A673 (cell line): Measurements from ENCODE around the gene TMEM176A. TPM values are rescaled to one million over a fixed set of nuclear protein-coding genes. Genes with fewer than 3 reads are reported as not detected.

Experiments
- BruUV-seq: library from RNA; stranded (reverse); fragments of 400-500 nt; replicated peaks from 2 replicates; lab custom pipeline; 2021; lab: Mats Ljungman, UMichigan
- CTCF ChIA-PET: fragments of 300-600 bp; sonication (Branson Sonifier 250); formaldehyde crosslinking; loops from one replicate; lab custom pipeline; 2022; ENCODE audit warnings: antibody characterized with exemption; lab: Charles Lee
- POLR2A ChIA-PET: fragments of 300-600 bp; sonication (Branson Sonifier 250); formaldehyde crosslinking; loops from one replicate; lab custom pipeline; 2022; ENCODE audit warnings: antibody characterized with exemption; ENCODE audit not compliant: low non-redundant PET; lab: Charles Lee
- DNase-seq: peaks from one replicate; pipeline ENCODE4 v3.0.0-alpha.2; 2015; ENCODE audit warnings: low spot score
- H3K27ac ChIP-seq: fragments of 200-600 bp; sonication (generic); 2 replicates; pipeline ENCODE4 v1.5.1; 2016; ENCODE audit warnings: mixed run types, low read depth, mild to moderate bottlenecking, mixed read lengths, antibody characterized with exemption, low read length; ENCODE audit not compliant: poor library complexity, severe bottlenecking
- H3K27me3 ChIP-seq: fragments of 200-600 bp; sonication (generic); replicated peaks from 2 replicates; pipeline ENCODE4 v1.6.1; 2017; ENCODE audit warnings: mixed run types, low read depth, mild to moderate bottlenecking, mixed read lengths, antibody characterized with exemption, low read length; ENCODE audit not compliant: insufficient read depth, poor library complexity
- H3K36me3 ChIP-seq: fragments of 200-600 bp; sonication (generic); 2 replicates; pipeline ENCODE4 v1.6.1; 2016; ENCODE audit warnings: mixed run types, mild to moderate bottlenecking, mixed read lengths, antibody characterized with exemption, low read length; ENCODE audit not compliant: insufficient read depth, poor library complexity, severe bottlenecking
- H3K4me1 ChIP-seq: fragments of 200-600 bp; sonication (generic); 2 replicates; pipeline ENCODE4 v1.6.1; 2017; ENCODE audit warnings: mixed run types, mild to moderate bottlenecking, mixed read lengths, antibody characterized with exemption, low read length; ENCODE audit not compliant: insufficient read depth, poor library complexity, severe bottlenecking
- H3K4me3 ChIP-seq: fragments of 200-600 bp; sonication (generic); 2 replicates; pipeline ENCODE4 v1.5.1; 2016; ENCODE audit warnings: low read depth, mixed run types, mild to moderate bottlenecking, mixed read lengths, low read length; ENCODE audit not compliant: poor library complexity, severe bottlenecking
- H3K9me3 ChIP-seq: fragments of 200-600 bp; sonication (generic); 2 replicates; pipeline ENCODE4 v1.6.1; 2016; ENCODE audit warnings: mixed run types, low read depth, mild to moderate bottlenecking, mixed read lengths, antibody characterized with exemption, low read length; ENCODE audit not compliant: poor library complexity, severe bottlenecking
- CTCF ChIP-seq: fragments of 300-800, 200-600 bp; sonication (generic); conservative IDR thresholded peaks from 2 replicates; pipeline ENCODE4 v1.5.1; 2017; ENCODE audit warnings: low read depth, mild to moderate bottlenecking, antibody characterized with exemption, low read length, moderate library complexity, mixed read lengths
- EZH2 ChIP-seq: fragments of 200-600 bp; sonication (generic); IDR thresholded peaks from 2 replicates; pipeline ENCODE4 v1.6.1; 2017; ENCODE audit warnings: borderline replicate concordance, low read depth, mild to moderate bottlenecking, mixed read lengths, antibody characterized with exemption, low read length; ENCODE audit not compliant: poor library complexity, severe bottlenecking
- intact Hi-C: fragments of 100-400 bp; cut with micrococcal nuclease; formaldehyde crosslinking; loops from one replicate; pipeline ENCODE4 v1.10.0; 2022; ENCODE audit not compliant: unreplicated experiment
- total RNA-seq: library from RNA; stranded (reverse); gene quantifications from 2 replicates; pipeline ENCODE4 v1.2.3, GENCODE V29; 2021

The TMEM176A gene
- total RNA-seq, 1 experiment from 2014 or later = 2.9 TPM

- TF ChIP-seq EZH2 = no peak
- no peak for TF ChIP-seq CTCF
- CTCF ChIA-PET = no interaction called here
- BruUV-seq = no TSS peak
- DNase-seq = no peak
- POLR2A ChIA-PET = no interaction called here
- intact Hi-C loops = no loop called here
- no peak overlapping the region for H3K4me3 ChIP-seq
- H3K36me3 ChIP-seq = no peaks in the 10 kb centered on the region
- H3K27ac ChIP-seq = no peak overlapping the region
- H3K27me3 ChIP-seq = no peaks in the 10 kb centered on the region
- peaks cover 18% of the 10 kb centered on the region for H3K4me1 ChIP-seq
- H3K9me3 ChIP-seq = peaks cover 12% of the 10 kb centered on the region
Measured at GRCh38 chr7:150804802-150805201, 4.2 kb downstream of the TMEM176A start.

GRCh38 chr7:150805864-150806263 lies 5.3 kb downstream of the TMEM176A start:
- Histone ChIP-seq H3K27me3 (no peaks in the 10 kb centered on the region), H3K4me3 (no peak overlapping the region), H3K9me3 (peaks cover 12% of the 10 kb centered on the region), H3K27ac (no peak overlapping the region), H3K4me1 (peaks cover 13% of the 10 kb centered on the region), H3K36me3 (no peaks in the 10 kb centered on the region)
- no TSS peak for BruUV-seq
- DNase-seq = no peak
- TF ChIP-seq EZH2 (no peak), CTCF (no peak)
- ChIA-PET POLR2A (no interaction called here), CTCF (no interaction called here)
- intact Hi-C loops = loop anchor here (2.0 kb wide), 1 partner anchor 27 kb away; no protein-coding TSS in a partner anchor

GRCh38 chr7:150806454-150806853 lies 5.9 kb downstream of the TMEM176A start:
- Histone ChIP-seq H3K9me3 (peaks cover 12% of the 10 kb centered on the region), H3K36me3 (no peaks in the 10 kb centered on the region), H3K27me3 (no peaks in the 10 kb centered on the region), H3K4me3 (no peak overlapping the region), H3K4me1 (peaks cover 13% of the 10 kb centered on the region), H3K27ac (no peak overlapping the region)
- intact Hi-C loops = loop anchor here (2.0 kb wide), 1 partner anchor 28 kb away; no protein-coding TSS in a partner anchor
- no TSS peak for BruUV-seq
- TF ChIP-seq EZH2 (no peak), CTCF (no peak)
- ChIA-PET CTCF (no interaction called here), POLR2A (no interaction called here)
- no peak for DNase-seq
